Ishikawa (cell line): ENCODE measurements around the gene DLGAP4.

Experiments used
- CEBPB ChIP-seq: IDR thresholded peaks from 2 replicates; pipeline ENCODE4 v1.6.1; 2012
- CREB1 ChIP-seq: IDR thresholded peaks from 2 replicates; pipeline ENCODE4 v1.6.1; 2012; ENCODE audit warnings: low read depth
- EGR1 ChIP-seq: IDR thresholded peaks from 2 replicates; pipeline ENCODE4 v1.6.1; 2012
- EP300 ChIP-seq: IDR thresholded peaks from 2 replicates; pipeline ENCODE4 v1.6.1; 2012; ENCODE audit warnings: borderline replicate concordance
- FOXM1 ChIP-seq: IDR thresholded peaks from 2 replicates; pipeline ENCODE4 v1.6.1; 2012; ENCODE audit warnings: low read depth, borderline replicate concordance
- NFIC ChIP-seq: IDR thresholded peaks from 2 replicates; pipeline ENCODE4 v1.6.1; 2012
- RAD21 ChIP-seq: IDR thresholded peaks from 2 replicates; pipeline ENCODE4 v1.6.1; 2012; ENCODE audit warnings: low read depth
- TAF1 ChIP-seq: IDR thresholded peaks from 2 replicates; pipeline ENCODE4 v1.6.1; 2012; ENCODE audit warnings: low read depth, mild to moderate bottlenecking
- TCF12 ChIP-seq: IDR thresholded peaks from 2 replicates; pipeline ENCODE4 v1.6.1; 2012; ENCODE audit warnings: low read depth
- TEAD4 ChIP-seq: IDR thresholded peaks from 2 replicates; pipeline ENCODE4 v1.6.1; 2012
- YY1 ChIP-seq: IDR thresholded peaks from 2 replicates; pipeline ENCODE4 v1.6.1; 2012; ENCODE audit warnings: low read depth
- ZBTB7A ChIP-seq: IDR thresholded peaks from 2 replicates; pipeline ENCODE4 v1.6.1; 2012; ENCODE audit warnings: low read depth
- TF ChIP-seq, protein P1 (sequence below): IDR thresholded peaks from 2 replicates; pipeline ENCODE4 v1.6.1; 2012
- TF ChIP-seq, protein P2 (sequence below): IDR thresholded peaks from 2 replicates; pipeline ENCODE4 v1.6.1; 2012
- TF ChIP-seq, protein P3 (sequence below): IDR thresholded peaks from 2 replicates; pipeline ENCODE4 v1.6.1; 2012; ENCODE audit warnings: low read depth, mild to moderate bottlenecking

The DLGAP4 gene

DNA sequence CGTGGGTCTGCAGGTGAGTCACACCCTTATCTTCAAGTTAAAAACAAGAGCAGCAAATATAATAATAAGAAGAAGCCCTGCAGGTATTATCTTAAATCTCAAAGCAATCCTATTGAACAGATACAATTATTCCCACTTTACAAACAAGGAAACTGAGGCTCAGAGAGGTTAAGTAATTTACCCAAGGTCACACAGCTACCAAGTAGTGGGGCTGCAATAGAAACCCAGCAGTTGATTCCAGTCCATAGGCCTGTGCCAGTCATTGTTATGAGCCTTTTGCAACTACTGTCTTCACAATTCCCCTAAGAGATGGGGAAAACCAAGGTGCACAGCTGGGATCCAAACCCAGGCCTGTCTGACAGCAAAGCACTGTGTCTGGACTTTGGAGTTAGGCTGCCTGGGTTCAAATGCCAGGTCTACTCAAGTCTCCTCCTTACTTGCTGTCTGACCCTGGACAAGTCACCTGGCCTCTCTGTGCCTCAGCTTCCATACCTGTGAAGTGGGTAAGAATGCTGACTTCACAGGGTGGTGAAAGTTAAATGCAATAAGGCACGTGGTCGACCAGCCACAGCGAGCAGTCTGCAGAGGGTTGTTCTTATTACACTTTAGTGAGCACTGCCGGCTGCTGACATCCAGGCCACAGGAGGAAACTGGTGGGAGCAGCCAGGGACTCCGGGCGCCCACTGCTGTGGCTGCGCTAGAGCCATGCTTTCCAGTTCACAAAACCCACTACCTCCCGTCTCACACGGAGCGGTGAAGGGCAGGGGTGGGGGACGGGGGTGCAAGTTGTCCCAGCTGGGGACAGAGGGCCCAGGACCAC is 241.3 kb downstream of the DLGAP4 start:
- no peak for TF ChIP-seq FOXM1
- TF ChIP-seq, protein P1, sequence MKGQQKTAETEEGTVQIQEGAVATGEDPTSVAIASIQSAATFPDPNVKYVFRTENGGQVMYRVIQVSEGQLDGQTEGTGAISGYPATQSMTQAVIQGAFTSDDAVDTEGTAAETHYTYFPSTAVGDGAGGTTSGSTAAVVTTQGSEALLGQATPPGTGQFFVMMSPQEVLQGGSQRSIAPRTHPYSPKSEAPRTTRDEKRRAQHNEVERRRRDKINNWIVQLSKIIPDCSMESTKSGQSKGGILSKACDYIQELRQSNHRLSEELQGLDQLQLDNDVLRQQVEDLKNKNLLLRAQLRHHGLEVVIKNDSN = no peak
- TF ChIP-seq, protein P2, sequence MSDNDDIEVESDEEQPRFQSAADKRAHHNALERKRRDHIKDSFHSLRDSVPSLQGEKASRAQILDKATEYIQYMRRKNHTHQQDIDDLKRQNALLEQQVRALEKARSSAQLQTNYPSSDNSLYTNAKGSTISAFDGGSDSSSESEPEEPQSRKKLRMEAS = no peak
- no peak for TF ChIP-seq TCF12
- no peak for TF ChIP-seq CREB1
- TF ChIP-seq TAF1 = no peak
- TF ChIP-seq EGR1 = no peak
- TF ChIP-seq ZBTB7A = no peak
- no peak for TF ChIP-seq RAD21
- TF ChIP-seq TEAD4 = no peak
- TF ChIP-seq, protein P3, sequence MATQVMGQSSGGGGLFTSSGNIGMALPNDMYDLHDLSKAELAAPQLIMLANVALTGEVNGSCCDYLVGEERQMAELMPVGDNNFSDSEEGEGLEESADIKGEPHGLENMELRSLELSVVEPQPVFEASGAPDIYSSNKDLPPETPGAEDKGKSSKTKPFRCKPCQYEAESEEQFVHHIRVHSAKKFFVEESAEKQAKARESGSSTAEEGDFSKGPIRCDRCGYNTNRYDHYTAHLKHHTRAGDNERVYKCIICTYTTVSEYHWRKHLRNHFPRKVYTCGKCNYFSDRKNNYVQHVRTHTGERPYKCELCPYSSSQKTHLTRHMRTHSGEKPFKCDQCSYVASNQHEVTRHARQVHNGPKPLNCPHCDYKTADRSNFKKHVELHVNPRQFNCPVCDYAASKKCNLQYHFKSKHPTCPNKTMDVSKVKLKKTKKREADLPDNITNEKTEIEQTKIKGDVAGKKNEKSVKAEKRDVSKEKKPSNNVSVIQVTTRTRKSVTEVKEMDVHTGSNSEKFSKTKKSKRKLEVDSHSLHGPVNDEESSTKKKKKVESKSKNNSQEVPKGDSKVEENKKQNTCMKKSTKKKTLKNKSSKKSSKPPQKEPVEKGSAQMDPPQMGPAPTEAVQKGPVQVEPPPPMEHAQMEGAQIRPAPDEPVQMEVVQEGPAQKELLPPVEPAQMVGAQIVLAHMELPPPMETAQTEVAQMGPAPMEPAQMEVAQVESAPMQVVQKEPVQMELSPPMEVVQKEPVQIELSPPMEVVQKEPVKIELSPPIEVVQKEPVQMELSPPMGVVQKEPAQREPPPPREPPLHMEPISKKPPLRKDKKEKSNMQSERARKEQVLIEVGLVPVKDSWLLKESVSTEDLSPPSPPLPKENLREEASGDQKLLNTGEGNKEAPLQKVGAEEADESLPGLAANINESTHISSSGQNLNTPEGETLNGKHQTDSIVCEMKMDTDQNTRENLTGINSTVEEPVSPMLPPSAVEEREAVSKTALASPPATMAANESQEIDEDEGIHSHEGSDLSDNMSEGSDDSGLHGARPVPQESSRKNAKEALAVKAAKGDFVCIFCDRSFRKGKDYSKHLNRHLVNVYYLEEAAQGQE = no peak
- TF ChIP-seq EP300 = no peak

DNA sequence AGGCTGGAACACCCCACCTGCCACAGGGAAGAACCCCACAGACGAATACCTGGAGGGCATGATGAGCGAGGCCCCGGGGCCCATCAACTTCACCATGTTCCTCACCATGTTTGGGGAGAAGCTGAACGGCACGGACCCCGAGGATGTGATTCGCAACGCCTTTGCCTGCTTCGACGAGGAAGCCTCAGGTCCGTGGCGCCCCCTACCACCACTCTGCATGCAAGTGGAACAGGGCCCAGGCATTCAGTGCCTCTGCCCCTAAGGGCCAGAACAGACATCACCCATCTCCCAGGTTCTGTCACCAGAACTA is 241.8 kb downstream of the DLGAP4 start:
- TF ChIP-seq, protein P2 = no peak
- TF ChIP-seq EGR1 = no peak
- no peak for TF ChIP-seq YY1
- TF ChIP-seq TAF1 = no peak
- no peak for TF ChIP-seq NFIC
- TF ChIP-seq CEBPB = no peak
- no peak for TF ChIP-seq RAD21
- TF ChIP-seq TCF12 = no peak
- TF ChIP-seq EP300 = no peak
- TF ChIP-seq, protein P3 = no peak
- no peak for TF ChIP-seq FOXM1
- no peak for TF ChIP-seq ZBTB7A
- TF ChIP-seq TEAD4 = no peak
- TF ChIP-seq, protein P1 = no peak
- TF ChIP-seq CREB1 = no peak

DNA sequence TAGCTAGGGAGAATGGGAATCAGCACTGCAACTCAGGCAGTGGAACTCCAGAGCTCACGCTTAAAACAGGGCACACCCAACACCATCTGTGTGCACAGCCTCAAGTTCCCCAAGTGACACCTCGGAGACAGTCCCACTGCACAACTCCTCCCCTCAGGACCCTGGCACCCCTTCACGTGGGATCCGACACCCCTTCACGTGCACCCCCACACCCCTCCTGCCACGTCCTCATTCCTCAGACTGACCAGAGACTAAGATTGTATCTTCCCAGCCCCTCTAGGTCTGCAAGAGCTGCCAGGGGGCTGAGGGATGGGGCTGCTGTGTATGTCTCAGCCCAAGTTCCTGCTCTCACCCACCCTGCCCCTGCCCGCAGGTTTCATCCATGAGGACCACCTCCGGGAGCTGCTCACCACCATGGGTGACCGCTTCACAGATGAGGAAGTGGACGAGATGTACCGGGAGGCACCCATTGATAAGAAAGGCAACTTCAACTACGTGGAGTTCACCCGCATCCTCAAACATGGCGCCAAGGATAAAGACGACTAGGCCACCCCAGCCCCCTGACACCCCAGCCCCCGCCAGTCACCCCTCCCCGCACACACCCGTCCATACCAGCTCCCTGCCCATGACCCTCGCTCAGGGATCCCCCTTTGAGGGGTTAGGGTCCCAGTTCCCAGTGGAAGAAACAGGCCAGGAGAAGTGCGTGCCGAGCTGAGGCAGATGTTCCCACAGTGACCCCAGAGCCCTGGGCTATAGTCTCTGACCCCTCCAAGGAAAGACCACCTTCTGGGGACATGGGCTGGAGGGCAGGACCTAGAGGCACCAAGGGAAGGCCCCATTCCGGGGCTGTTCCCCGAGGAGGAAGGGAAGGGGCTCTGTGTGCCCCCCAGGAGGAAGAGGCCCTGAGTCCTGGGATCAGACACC is 242.8 kb downstream of the DLGAP4 start:
- TF ChIP-seq CEBPB = no peak
- no peak for TF ChIP-seq EP300

DNA sequence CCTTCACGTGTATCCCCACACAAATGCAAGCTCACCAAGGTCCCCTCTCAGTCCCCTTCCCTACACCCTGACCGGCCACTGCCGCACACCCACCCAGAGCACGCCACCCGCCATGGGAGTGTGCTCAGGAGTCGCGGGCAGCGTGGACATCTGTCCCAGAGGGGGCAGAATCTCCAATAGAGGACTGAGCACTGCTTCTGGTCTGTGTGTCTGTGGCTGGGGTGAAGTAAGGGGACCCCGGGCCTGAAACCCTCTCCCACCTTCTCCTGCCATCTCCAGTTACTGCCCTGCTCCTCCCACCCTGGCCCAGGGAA is 243.4 kb downstream of the DLGAP4 start:
- TF ChIP-seq ZBTB7A = no peak
- no peak for TF ChIP-seq TAF1
- TF ChIP-seq, protein P3 = no peak
